H9 (cell line): Measurements from ENCODE around the gene LEPR. TPM values are rescaled to one million over a fixed set of nuclear protein-coding genes. Genes with fewer than 3 reads are reported as not detected.

Experiments
- DNase-seq: peaks from one replicate; pipeline ENCODE4 v3.0.0-alpha.2; 2017
- H2AFZ ChIP-seq: one replicate; pipeline ENCODE4 v1.6.1; 2013; ENCODE audit warnings: mild to moderate bottlenecking, low read length, control low read depth, moderate library complexity
- H2AK5ac ChIP-seq: 2 replicates; pipeline ENCODE4 v1.6.1; 2013; ENCODE audit warnings: low read length, control low read depth, mixed read lengths; ENCODE audit not compliant: insufficient read length
- H2BK120ac ChIP-seq: one replicate; pipeline ENCODE4 v1.6.1; 2013; ENCODE audit warnings: low read depth, mild to moderate bottlenecking, low read length, control low read depth, inconsistent platforms; ENCODE audit not compliant: poor library complexity, severe bottlenecking
- H2BK12ac ChIP-seq: 2 replicates; pipeline ENCODE4 v1.6.1; 2013; ENCODE audit warnings: low read length, control low read depth, mixed read lengths, low read depth; ENCODE audit not compliant: insufficient read length
- H2BK15ac ChIP-seq: 2 replicates; pipeline ENCODE4 v1.6.1; 2013; ENCODE audit warnings: low read depth, low read length, control low read depth
- H2BK20ac ChIP-seq: one replicate; pipeline ENCODE4 v1.6.1; 2013; ENCODE audit warnings: low read depth, mild to moderate bottlenecking, low read length, control low read depth, inconsistent platforms; ENCODE audit not compliant: poor library complexity, severe bottlenecking
- H2BK5ac ChIP-seq: 2 replicates; pipeline ENCODE4 v1.6.1; 2013; ENCODE audit warnings: low read length, control low read depth, mixed read lengths; ENCODE audit not compliant: insufficient read length
- H3K14ac ChIP-seq: 2 replicates; pipeline ENCODE4 v1.6.1; 2013; ENCODE audit warnings: low read length, control low read depth; ENCODE audit not compliant: insufficient read depth
- H3K18ac ChIP-seq: 2 replicates; pipeline ENCODE4 v1.6.1; 2013; ENCODE audit warnings: low read depth, mild to moderate bottlenecking, mixed read lengths, low read length, control low read depth; ENCODE audit not compliant: insufficient read length
- H3K23ac ChIP-seq: 2 replicates; pipeline ENCODE4 v1.6.1; 2013; ENCODE audit warnings: low read length, control low read depth, mixed read lengths, low read depth; ENCODE audit not compliant: insufficient read length
- H3K23me2 ChIP-seq: 2 replicates; pipeline ENCODE4 v1.6.1; 2013; ENCODE audit warnings: low read depth, mild to moderate bottlenecking, mixed read lengths, low read length, control low read depth; ENCODE audit not compliant: insufficient read length, poor library complexity, severe bottlenecking
- H3K27ac ChIP-seq: 2 replicates; pipeline ENCODE4 v1.5.1; 2013; ENCODE audit warnings: low read length, control low read depth, mixed read lengths, low read depth; ENCODE audit not compliant: insufficient read length
- H3K27me3 ChIP-seq: 2 replicates; pipeline ENCODE4 v1.6.1; 2013; ENCODE audit warnings: low read length, control low read depth, inconsistent platforms; ENCODE audit not compliant: insufficient read depth
- H3K4ac ChIP-seq: 2 replicates; pipeline ENCODE4 v1.6.1; 2013; ENCODE audit warnings: low read depth, mild to moderate bottlenecking, control low read depth, inconsistent platforms, low read length, moderate library complexity
- H3K4me1 ChIP-seq: 2 replicates; pipeline ENCODE4 v1.6.1; 2013; ENCODE audit warnings: low read length, control low read depth, inconsistent platforms; ENCODE audit not compliant: insufficient read depth
- H3K4me2 ChIP-seq: 2 replicates; pipeline ENCODE4 v1.6.1; 2013; ENCODE audit warnings: low read length, control low read depth, mixed read lengths; ENCODE audit not compliant: insufficient read length, insufficient read depth
- H3K56ac ChIP-seq: 2 replicates; pipeline ENCODE4 v1.6.1; 2013; ENCODE audit warnings: low read depth, mild to moderate bottlenecking, mixed read lengths, low read length, control low read depth; ENCODE audit not compliant: insufficient read length
- H3K79me1 ChIP-seq: 2 replicates; pipeline ENCODE4 v1.6.1; 2013; ENCODE audit warnings: low read depth, mild to moderate bottlenecking, moderate library complexity, low read length, control low read depth, inconsistent platforms; ENCODE audit not compliant: insufficient read depth, poor library complexity, severe bottlenecking
- H3K79me2 ChIP-seq: 2 replicates; pipeline ENCODE4 v1.6.1; 2013; ENCODE audit warnings: low read length, control low read depth, inconsistent platforms; ENCODE audit not compliant: insufficient read depth
- H3K9ac ChIP-seq: 2 replicates; pipeline ENCODE4 v1.6.1; 2013; ENCODE audit warnings: low read length, control low read depth, mixed read lengths; ENCODE audit not compliant: insufficient read length; ENCODE audit errors: extremely low read depth
- H3K9me3 ChIP-seq: one replicate; pipeline ENCODE4 v1.6.1; 2013; ENCODE audit warnings: low read depth, low read length, inconsistent platforms; ENCODE audit not compliant: control insufficient read depth
- H3T11ph ChIP-seq: one replicate; pipeline ENCODE4 v1.6.1; 2013; ENCODE audit warnings: mild to moderate bottlenecking, low read length, control low read depth, inconsistent platforms
- H4K20me1 ChIP-seq: one replicate; pipeline ENCODE4 v1.6.1; 2013; ENCODE audit not compliant: control insufficient read depth, insufficient read length, insufficient read depth
- H4K5ac ChIP-seq: 2 replicates; pipeline ENCODE4 v1.6.1; 2013; ENCODE audit warnings: low read depth, mild to moderate bottlenecking, mixed read lengths, low read length, control low read depth; ENCODE audit not compliant: insufficient read length
- H4K8ac ChIP-seq: replicated peaks from 2 replicates; pipeline ENCODE4 v1.6.1; 2013; ENCODE audit warnings: low read length, control low read depth, mixed read lengths, low read depth; ENCODE audit not compliant: insufficient read length
- H4K91ac ChIP-seq: 2 replicates; pipeline ENCODE4 v1.6.1; 2013; ENCODE audit warnings: low read depth, mild to moderate bottlenecking, moderate library complexity, mixed read lengths, low read length, control low read depth; ENCODE audit not compliant: insufficient read length
- H3K27ac Mint-ChIP-seq, 3 experiments: 2 replicates in 2 of 3; 3 replicates in 1 of 3; pipeline ENCODE4 v1.8.0; 2020 to 2021; ENCODE audit warnings: mixed read lengths in 3 of 3, mild to moderate bottlenecking in 1 of 3, moderate library complexity in 1 of 3
- H3K27me3 Mint-ChIP-seq: 2 replicates; pipeline ENCODE4 v1.8.0; 2021; ENCODE audit warnings: low read depth, mild to moderate bottlenecking, moderate library complexity, mixed read lengths
- H3K36me3 Mint-ChIP-seq, 3 experiments: 2 replicates in 2 of 3; 3 replicates in 1 of 3; pipeline ENCODE4 v1.8.0; 2020 to 2021; ENCODE audit warnings: low read depth in 3 of 3, mixed read lengths in 3 of 3; ENCODE audit not compliant: insufficient read depth in 1 of 3
- H3K4me1 Mint-ChIP-seq, 2 experiments: 2 replicates each; pipeline ENCODE4 v1.8.0; 2020; ENCODE audit warnings: mixed read lengths in 2 of 2
- H3K4me3 Mint-ChIP-seq, 2 experiments: 2 replicates in 1 of 2; 3 replicates in 1 of 2; pipeline ENCODE4 v1.8.0; 2020 to 2021; ENCODE audit warnings: mild to moderate bottlenecking in 2 of 2, mixed read lengths in 2 of 2, moderate library complexity in 1 of 2
- H3K9me3 Mint-ChIP-seq, 2 experiments: 2 replicates in 1 of 2; 3 replicates in 1 of 2; pipeline ENCODE4 v1.8.0; 2020; ENCODE audit warnings: mild to moderate bottlenecking in 2 of 2, mixed read lengths in 2 of 2, moderate library complexity in 1 of 2
- WGBS: extraction: QIAGEN DNeasy Blood & Tissue Kit; methylation state at CpG from one replicate; pipeline ENCODE4 v1.1.7; 2013; ENCODE audit warnings: missing lambda C conversion rate, low lambda C conversion rate, mixed read lengths; ENCODE audit not compliant: insufficient read length; ENCODE audit errors: extremely low coverage; 5-methylcytosine and 5-hydroxymethylcytosine counted together
- total RNA-seq: library from RNA; stranded (reverse); gene quantifications from 2 replicates; pipeline ENCODE4 v1.2.1, GENCODE V29; 2021
- TF ChIP-seq, protein P1 (sequence below): fragments of 200-600 bp; sonication (generic); conservative IDR thresholded peaks from 3 replicates; pipeline ENCODE4 v1.8.0; 2021; ENCODE audit warnings: antibody characterized with exemption, mild to moderate bottlenecking

The LEPR gene
- total RNA-seq, 1 experiment from 2014 or later, result 3.3 TPM

DNA sequence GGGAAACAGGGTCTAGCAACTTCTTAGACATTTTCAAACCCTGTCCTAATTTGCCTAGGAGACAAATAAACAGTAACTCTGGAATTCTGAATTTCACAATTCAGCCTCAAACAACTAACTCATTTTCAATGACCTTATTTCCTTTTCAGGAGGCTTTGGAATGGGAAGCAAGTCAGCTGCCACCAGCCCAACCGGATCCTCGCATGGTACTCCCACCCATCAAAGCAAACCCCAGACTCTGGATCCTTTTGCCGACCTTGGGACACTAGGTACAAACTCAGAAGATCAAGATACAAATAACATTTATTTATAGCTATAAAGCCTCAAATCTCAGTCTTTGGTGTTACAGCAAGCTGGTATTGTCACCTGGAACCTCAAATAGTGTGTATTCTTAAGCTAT is 18.9 kb upstream of the LEPR start:
- Histone ChIP-seq H2BK120ac (no peak overlapping the region), H2BK12ac (no peak overlapping the region), H3K4ac (no peak overlapping the region), H3K79me2 (no peaks in the 10 kb centered on the region), H3K18ac (no peak overlapping the region), H4K8ac (no peak overlapping the region), H3K27me3 (no peaks in the 10 kb centered on the region), H2AFZ (no peak overlapping the region), H3K23ac (no peak overlapping the region), H3K9me3 (no peaks in the 10 kb centered on the region), H4K5ac (no peak overlapping the region), H3T11ph (no peak overlapping the region), H3K4me2 (no peak overlapping the region), H2AK5ac (no peak overlapping the region), H4K20me1 (no peaks in the 10 kb centered on the region), H2BK15ac (no peak overlapping the region), H3K27ac (no peak overlapping the region), H3K79me1 (no peaks in the 10 kb centered on the region), H3K4me1 (no peaks in the 10 kb centered on the region), H4K91ac (no peak overlapping the region), H2BK5ac (no peak overlapping the region), H3K14ac (no peak overlapping the region), H3K23me2 (no peaks in the 10 kb centered on the region), H2BK20ac (no peak overlapping the region), H3K56ac (no peak overlapping the region), H3K9ac (no peak overlapping the region)
- WGBS, result no CpG with 5 or more reads among the region's 3 CpGs
- Mint-ChIP-seq H3K9me3 (no peaks in the 10 kb centered on the region), H3K4me1 (no peaks in the 10 kb centered on the region), H3K36me3 (no peaks in the 10 kb centered on the region; a peak in 1 of 7 replicates), H3K27me3 (no peaks in the 10 kb centered on the region), H3K27ac (no peak overlapping the region), H3K4me3 (no peak overlapping the region)
- TF ChIP-seq, protein P1, sequence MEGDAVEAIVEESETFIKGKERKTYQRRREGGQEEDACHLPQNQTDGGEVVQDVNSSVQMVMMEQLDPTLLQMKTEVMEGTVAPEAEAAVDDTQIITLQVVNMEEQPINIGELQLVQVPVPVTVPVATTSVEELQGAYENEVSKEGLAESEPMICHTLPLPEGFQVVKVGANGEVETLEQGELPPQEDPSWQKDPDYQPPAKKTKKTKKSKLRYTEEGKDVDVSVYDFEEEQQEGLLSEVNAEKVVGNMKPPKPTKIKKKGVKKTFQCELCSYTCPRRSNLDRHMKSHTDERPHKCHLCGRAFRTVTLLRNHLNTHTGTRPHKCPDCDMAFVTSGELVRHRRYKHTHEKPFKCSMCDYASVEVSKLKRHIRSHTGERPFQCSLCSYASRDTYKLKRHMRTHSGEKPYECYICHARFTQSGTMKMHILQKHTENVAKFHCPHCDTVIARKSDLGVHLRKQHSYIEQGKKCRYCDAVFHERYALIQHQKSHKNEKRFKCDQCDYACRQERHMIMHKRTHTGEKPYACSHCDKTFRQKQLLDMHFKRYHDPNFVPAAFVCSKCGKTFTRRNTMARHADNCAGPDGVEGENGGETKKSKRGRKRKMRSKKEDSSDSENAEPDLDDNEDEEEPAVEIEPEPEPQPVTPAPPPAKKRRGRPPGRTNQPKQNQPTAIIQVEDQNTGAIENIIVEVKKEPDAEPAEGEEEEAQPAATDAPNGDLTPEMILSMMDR, result no peak
- DNase-seq, result no peak
